ENCODE results near the gene ITM2A. TPM values are rescaled to one million over a fixed set of nuclear protein-coding genes. Genes with fewer than 3 reads are reported as not detected.

Gene ITM2A
- total and polyA plus RNA-seq, 2 donors (not counting 1 experiment from before 2014, with no cell fraction given), result 14.9 to 16.3 TPM

GRCh38 chrX:79366556-79366872 is 620 bp downstream of the ITM2A start:
- no peaks in the 10 kb centered on the region for H3K9me3 Mint-ChIP-seq (ENCODE audit: insufficient read depth)
- H3K27me3 ChIP-seq (replicated peaks in 1 of 4; ENCODE audit: control extremely low read depth in 1 of 4, control insufficient read depth in 3 of 4, insufficient read depth in 4 of 4, low read length in 3 of 4), result no peaks in the 10 kb centered on the region
- ATAC-seq (ENCODE audit: low read depth) (no peak), DNase-seq (no peak)
- H3K4me3 ChIP-seq (ENCODE audit: control extremely low read depth in 1 of 5, extremely low read depth in 1 of 5, insufficient read depth in 1 of 5, low read depth in 2 of 5, low read length in 4 of 5), result peak overlapping the region; percentile 47 to 73 (median 56)
- H3K9ac ChIP-seq (ENCODE audit: low read length), result peak overlapping the region; percentile 78
- no peak for TF ChIP-seq EZH2 (IDR thresholded peaks at IDR 0.05; ENCODE audit: borderline replicate concordance, insufficient read depth, low read depth, low read length, poor library complexity, severe bottlenecking)
- no peak for TF ChIP-seq CTCF (IDR thresholded peaks at IDR 0.05)
- peak overlapping the region; percentile 96 for H3K27ac Mint-ChIP-seq
- CTCF ChIA-PET, result interaction anchor here (1.3 to 2.2 kb wide), 2 partner anchors 47 to 810 kb away, joined by 3 to 6 read pairs; no protein-coding TSS in a partner anchor
- H3K9me3 ChIP-seq (ENCODE audit: control extremely low read depth in 1 of 3, control insufficient read depth in 2 of 3, insufficient read depth in 1 of 3, low read length in 2 of 3), result no peaks in the 10 kb centered on the region
- H3K4me1 ChIP-seq (ENCODE audit: control insufficient read depth in 2 of 2, insufficient read depth in 2 of 2, low read length in 2 of 2), result peaks cover 7 to 9% of the 10 kb centered on the region in 2 donors
- peaks cover 5% of the 10 kb centered on the region for H3K79me2 ChIP-seq (ENCODE audit: control insufficient read depth, insufficient read depth, low read length)
- H2AFZ ChIP-seq (ENCODE audit: insufficient read depth, low read depth, low read length, poor library complexity, severe bottlenecking), result peak overlapping the region; percentile 76
- H4K20me1 ChIP-seq (ENCODE audit: control insufficient read depth, insufficient read depth, low read length, poor library complexity, severe bottlenecking), result no peaks in the 10 kb centered on the region
- H3K4me3 Mint-ChIP-seq, result peak overlapping the region; percentile 98
- no peaks in the 10 kb centered on the region for H3K27me3 Mint-ChIP-seq
- intact Hi-C loops (cut with micrococcal nuclease), result no loop called here
- no peaks in the 10 kb centered on the region for H3K36me3 ChIP-seq (replicated peaks in 1 of 2; ENCODE audit: control extremely low read depth in 1 of 2, control insufficient read depth in 1 of 2, extremely low read depth in 1 of 2, insufficient read depth in 2 of 2, low read length in 1 of 2)
- peak overlapping the region; percentile 55 for H3K4me2 ChIP-seq (replicated peaks; ENCODE audit: low read depth, low read length, poor library complexity, severe bottlenecking)
- H3K27ac ChIP-seq (ENCODE audit: low read length in 2 of 2), result peak overlapping the region in 1 of 2 donors; percentile 75
- peaks cover 24% of the 10 kb centered on the region for H3K4me1 Mint-ChIP-seq
- POLR2A ChIA-PET, result no interaction called here
- 0% methylated on average over 1 of the region's 6 CpGs for WGBS (ENCODE audit: insufficient coverage)

- WGBS (ENCODE audit: insufficient coverage), result no CpG with 5 or more reads among the region's 1 CpG
- DNase-seq (no peak), ATAC-seq (ENCODE audit: low read depth) (no peak)
- H3K4me3 Mint-ChIP-seq, result peak overlapping the region; percentile 59
- H3K27me3 Mint-ChIP-seq, result no peaks in the 10 kb centered on the region
- H3K79me2 ChIP-seq (ENCODE audit: control insufficient read depth, insufficient read depth, low read length), result peaks cover 5% of the 10 kb centered on the region
- no peak overlapping the region for H3K9ac ChIP-seq (ENCODE audit: low read length)
- ChIA-PET CTCF (interaction anchor here (0.7 kb wide), 1 partner anchor 1769 kb away, joined by 4 read pairs; no protein-coding TSS in a partner anchor), POLR2A (no interaction called here)
- no peaks in the 10 kb centered on the region for H3K36me3 ChIP-seq (replicated peaks in 1 of 2; ENCODE audit: control extremely low read depth in 1 of 2, control insufficient read depth in 1 of 2, extremely low read depth in 1 of 2, insufficient read depth in 2 of 2, low read length in 1 of 2)
- no peaks in the 10 kb centered on the region for H3K9me3 ChIP-seq (ENCODE audit: control extremely low read depth in 1 of 3, control insufficient read depth in 2 of 3, insufficient read depth in 1 of 3, low read length in 2 of 3)
- H2AFZ ChIP-seq (ENCODE audit: insufficient read depth, low read depth, low read length, poor library complexity, severe bottlenecking), result no peak overlapping the region
- peak overlapping the region; percentile 55 for H3K4me2 ChIP-seq (replicated peaks; ENCODE audit: low read depth, low read length, poor library complexity, severe bottlenecking)
- no peak for TF ChIP-seq EZH2 (IDR thresholded peaks at IDR 0.05; ENCODE audit: borderline replicate concordance, insufficient read depth, low read depth, low read length, poor library complexity, severe bottlenecking)
- no peaks in the 10 kb centered on the region for H4K20me1 ChIP-seq (ENCODE audit: control insufficient read depth, insufficient read depth, low read length, poor library complexity, severe bottlenecking)
- intact Hi-C loops (cut with micrococcal nuclease), result no loop called here
- peaks cover 24% of the 10 kb centered on the region for H3K4me1 Mint-ChIP-seq
- no peak overlapping the region for H3K27ac Mint-ChIP-seq
- no peak overlapping the region for H3K27ac ChIP-seq (ENCODE audit: low read length in 2 of 2)
- no peak overlapping the region for H3K4me3 ChIP-seq (ENCODE audit: control extremely low read depth in 1 of 5, extremely low read depth in 1 of 5, insufficient read depth in 1 of 5, low read depth in 2 of 5, low read length in 4 of 5)
- H3K9me3 Mint-ChIP-seq (ENCODE audit: insufficient read depth), result no peaks in the 10 kb centered on the region
- H3K4me1 ChIP-seq (ENCODE audit: control insufficient read depth in 2 of 2, insufficient read depth in 2 of 2, low read length in 2 of 2), result peaks cover 7 to 9% of the 10 kb centered on the region in 2 donors
- H3K27me3 ChIP-seq (replicated peaks in 1 of 4; ENCODE audit: control extremely low read depth in 1 of 4, control insufficient read depth in 3 of 4, insufficient read depth in 4 of 4, low read length in 3 of 4), result no peaks in the 10 kb centered on the region
These were observed 1.5 kb downstream of the ITM2A start for GRCh38 chrX:79365591-79365990.
